NCI-H1105 treated with DMSO at 0.1 percent for 48 hours (cell line): Measurements from ENCODE around the gene CST1.
"Not testable (repeated sequence)": the region's sequence is repeated elsewhere in the genome, so short reads cannot be mapped to it uniquely, and the experiment has no call there.

Experiments
- DNase-seq: peaks from one replicate; lab custom pipeline; 2025; lab: John Stamatoyannopoulos, UW

CST1 gene

GRCh38 chr20:23754731-23755130, 4.0 kb upstream of the CST1 start:
- no peak for DNase-seq

GRCh38 chr20:23753589-23753988, 2.9 kb upstream of the CST1 start:
- no peak for DNase-seq

- DNase-seq = no peak
These were observed 2.4 kb upstream of the CST1 start for GRCh38 chr20:23753194-23753548.

GRCh38 chr20:23752481-23753193, 1.9 kb upstream of the CST1 start:
- DNase-seq = no peak

GRCh38 chr20:23752019-23752418, 1.3 kb upstream of the CST1 start:
- no peak for DNase-seq

- no peak for DNase-seq
These were observed 989 bp downstream of the CST1 start for GRCh38 chr20:23749746-23750145.

GRCh38 chr20:23748975-23749374, 1.8 kb downstream of the CST1 start:
- DNase-seq = not testable (repeated sequence)

GRCh38 chr20:23747551-23747950, 3.2 kb downstream of the CST1 start:
- not testable (repeated sequence) for DNase-seq

GRCh38 chr20:23747092-23747491, 3.6 kb downstream of the CST1 start:
- DNase-seq = not testable (repeated sequence)

- no peak for DNase-seq
These were observed 4.4 kb downstream of the CST1 start for GRCh38 chr20:23746321-23746720.

GRCh38 chr20:23745247-23745646, 5.5 kb downstream of the CST1 start:
- DNase-seq = no peak

- DNase-seq = no peak
These were observed 5.9 kb downstream of the CST1 start for GRCh38 chr20:23744817-23745216.

- not testable (repeated sequence) for DNase-seq
These were observed 15.3 kb downstream of the CST1 start for GRCh38 chr20:23735391-23735790.

- DNase-seq = not testable (repeated sequence)
These were observed 15.8 kb downstream of the CST1 start for GRCh38 chr20:23734949-23735348.

- DNase-seq = not testable (repeated sequence)
These were observed 16.3 kb downstream of the CST1 start for GRCh38 chr20:23734440-23734839.

GRCh38 chr20:23727016-23727415, 23.7 kb downstream of the CST1 start:
- DNase-seq = no peak

GRCh38 chr20:23725102-23725501, 25.6 kb downstream of the CST1 start:
- DNase-seq = no peak

- DNase-seq = not testable (repeated sequence)
These were observed 27.0 kb downstream of the CST1 start for GRCh38 chr20:23723659-23724307.

- not testable (repeated sequence) for DNase-seq
These were observed 27.9 kb downstream of the CST1 start for GRCh38 chr20:23722851-23723250.

GRCh38 chr20:23721962-23722361, 28.8 kb downstream of the CST1 start:
- no peak for DNase-seq

- not testable (repeated sequence) for DNase-seq
These were observed 31.4 kb downstream of the CST1 start for GRCh38 chr20:23719351-23719750.

- DNase-seq = not testable (repeated sequence)
These were observed 39.0 kb downstream of the CST1 start for GRCh38 chr20:23711778-23712177.

GRCh38 chr20:23710771-23711170, 40.0 kb downstream of the CST1 start:
- DNase-seq = no peak

- no peak for DNase-seq
These were observed 44.8 kb downstream of the CST1 start for GRCh38 chr20:23705895-23706294.
